H1 (cell line): ENCODE results near the gene FHIT. TPM values are rescaled to one million over a fixed set of nuclear protein-coding genes. Genes with fewer than 3 reads are reported as not detected.
A peak's percentile ranks its signal among the peaks of the same experiment; 100 is the strongest.

Source experiments
- CTCF ChIA-PET: fragments of 300-600 bp; sonication (Branson Sonifier 250); formaldehyde crosslinking; loops from one replicate; lab custom pipeline; 2021; ENCODE audit not compliant: partially characterized antibody; lab: Charles Lee
- POLR2A ChIA-PET: fragments of 300-600 bp; sonication (Branson Sonifier 250); formaldehyde crosslinking; loops from one replicate; lab custom pipeline; 2021; ENCODE audit warnings: inconsistent platforms; ENCODE audit not compliant: partially characterized antibody; lab: Charles Lee
- DNase-seq, 2 experiments: peaks; one replicate each; pipeline versions ENCODE4 v3.0.0 to v3.0.0-alpha.2; 2010 to 2022; ENCODE audit warnings: low spot score in 2 of 2, low read depth in 1 of 2, mixed read lengths in 1 of 2
- FAIRE-seq: peaks from 2 replicates; lab custom pipeline; 2011; peaks lifted over from hg19 to GRCh38; lab: Jason Lieb, UNC
- H2AFZ ChIP-seq: 2 replicates; pipeline ENCODE4 v1.8.1; 2012; ENCODE audit warnings: low read length, inconsistent platforms
- H2AK5ac ChIP-seq: 2 replicates; pipeline ENCODE4 v1.6.1; 2013; ENCODE audit warnings: low read depth, low read length
- H2BK120ac ChIP-seq: replicated peaks from 2 replicates; pipeline ENCODE3; 2013; ENCODE audit warnings: low read depth, low read length, inconsistent platforms
- H2BK12ac ChIP-seq: 2 replicates; pipeline ENCODE4 v1.6.1; 2013; ENCODE audit warnings: low read depth, low read length
- H2BK15ac ChIP-seq: 2 replicates; pipeline ENCODE4 v1.6.1; 2013; ENCODE audit warnings: low read length
- H2BK20ac ChIP-seq: 2 replicates; pipeline ENCODE4 v1.6.1; 2013; ENCODE audit warnings: low read length
- H2BK5ac ChIP-seq: 2 replicates; pipeline ENCODE4 v1.6.1; 2013; ENCODE audit warnings: low read depth, low read length
- H3K14ac ChIP-seq: 2 replicates; pipeline ENCODE4 v1.6.1; 2013; ENCODE audit warnings: inconsistent platforms; ENCODE audit not compliant: insufficient read length
- H3K18ac ChIP-seq: 2 replicates; pipeline ENCODE4 v1.6.1; 2013; ENCODE audit warnings: low read length; ENCODE audit errors: extremely low read depth
- H3K23ac ChIP-seq: 2 replicates; pipeline ENCODE4 v1.6.1; 2013; ENCODE audit warnings: inconsistent platforms; ENCODE audit not compliant: insufficient read length
- H3K23me2 ChIP-seq: 2 replicates; pipeline ENCODE4 v1.6.1; 2013; ENCODE audit warnings: low read depth, low read length
- H3K27ac ChIP-seq: 2 replicates; pipeline ENCODE4 v1.6.1; 2011; ENCODE audit warnings: low read depth, low read length, inconsistent platforms
- H3K27me3 ChIP-seq, 4 experiments: replicated peaks in 1 of 4; 1 replicate in 1 of 4; 2 replicates in 3 of 4; pipeline versions ENCODE4 v1.6.1 to v1.8.1; 2011 to 2013; ENCODE audit warnings: low read length in 3 of 4, mild to moderate bottlenecking in 3 of 4, inconsistent platforms in 2 of 4, mixed read lengths in 2 of 4, moderate library complexity in 1 of 4; ENCODE audit not compliant: control insufficient read depth in 3 of 4, insufficient read depth in 3 of 4; ENCODE audit errors: extremely low read depth in 1 of 4
- H3K36me3 ChIP-seq, 4 experiments: 2 replicates each; pipeline versions ENCODE4 v1.6.1 to v1.8.1; 2011 to 2013; ENCODE audit warnings: mild to moderate bottlenecking in 4 of 4, low read length in 3 of 4, moderate library complexity in 2 of 4, control low read depth in 1 of 4, inconsistent platforms in 1 of 4; ENCODE audit not compliant: insufficient read depth in 4 of 4, control insufficient read depth in 2 of 4
- H3K4ac ChIP-seq: replicated peaks from 2 replicates; pipeline ENCODE3; 2013; ENCODE audit warnings: low read length, low read depth, mixed read lengths, inconsistent platforms; ENCODE audit not compliant: insufficient read length
- H3K4me1 ChIP-seq, 4 experiments: replicated peaks in 1 of 4; 1 replicate in 1 of 4; 2 replicates in 3 of 4; pipeline versions ENCODE4 v1.6.1 to v1.8.1; 2011 to 2013; ENCODE audit warnings: low read length in 3 of 4, inconsistent platforms in 2 of 4, mixed read lengths in 1 of 4; ENCODE audit not compliant: insufficient read depth in 4 of 4, control insufficient read depth in 3 of 4
- H3K4me2 ChIP-seq, 2 experiments: 2 replicates each; pipeline versions ENCODE4 v1.6.1 to v1.8.1; 2011 to 2013; ENCODE audit warnings: low read depth in 2 of 2, low read length in 2 of 2, control low read depth in 1 of 2, inconsistent platforms in 1 of 2, mild to moderate bottlenecking in 1 of 2; ENCODE audit not compliant: insufficient read depth in 1 of 2
- H3K4me3 ChIP-seq, 4 experiments: fragments of 200-600, 300-600 bp in 1 of 4; sonication (generic), shearing (Covaris generic), sonication (Bioruptor Twin) in 1 of 4; 2 replicates each; pipeline versions ENCODE4 v1.5.1 to v1.8.1; 2011 to 2016; ENCODE audit warnings: low read length in 4 of 4, low read depth in 3 of 4, control low read depth in 2 of 4, inconsistent platforms in 2 of 4, mild to moderate bottlenecking in 2 of 4, mixed read lengths in 1 of 4, moderate library complexity in 1 of 4; ENCODE audit not compliant: insufficient read depth in 2 of 4; ENCODE audit errors: extremely low read depth in 1 of 4
- H3K56ac ChIP-seq: replicated peaks from 2 replicates; pipeline ENCODE3; 2013; ENCODE audit warnings: low read depth, mild to moderate bottlenecking, mixed read lengths, low read length, inconsistent platforms; ENCODE audit not compliant: insufficient read length
- H3K79me1 ChIP-seq: 2 replicates; pipeline ENCODE4 v1.6.1; 2013; ENCODE audit warnings: low read depth, low read length, control low read depth
- H3K79me2 ChIP-seq, 2 experiments: 2 replicates each; pipeline versions ENCODE4 v1.6.1 to v1.8.1; 2012 to 2013; ENCODE audit warnings: low read length in 2 of 2, mild to moderate bottlenecking in 2 of 2, inconsistent platforms in 1 of 2; ENCODE audit not compliant: insufficient read depth in 2 of 2, control insufficient read depth in 1 of 2
- H3K9ac ChIP-seq, 4 experiments: replicated peaks in 1 of 4; 1 replicate in 1 of 4; 2 replicates in 3 of 4; pipeline versions ENCODE4 v1.6.1 to v1.8.1; 2011 to 2013; ENCODE audit warnings: low read depth in 3 of 4, low read length in 3 of 4, control low read depth in 2 of 4, mild to moderate bottlenecking in 2 of 4, moderate library complexity in 2 of 4, inconsistent platforms in 1 of 4; ENCODE audit errors: extremely low read depth in 1 of 4
- H3K9me3 ChIP-seq, 2 experiments: 2 replicates each; pipeline versions ENCODE4 v1.6.1 to v1.8.1; 2012 to 2013; ENCODE audit warnings: mild to moderate bottlenecking in 2 of 2, moderate library complexity in 2 of 2, control low read depth in 1 of 2, inconsistent platforms in 1 of 2, low read depth in 1 of 2, low read length in 1 of 2, mixed read lengths in 1 of 2; ENCODE audit not compliant: insufficient read depth in 2 of 2
- H4K20me1 ChIP-seq, 2 experiments: replicated peaks in 1 of 2; 2 replicates each; pipeline versions ENCODE3 to v1.8.1; 2011 to 2013; ENCODE audit warnings: inconsistent platforms in 2 of 2, low read length in 2 of 2, mild to moderate bottlenecking in 1 of 2; ENCODE audit not compliant: insufficient read depth in 2 of 2, control insufficient read depth in 1 of 2
- H4K5ac ChIP-seq: 2 replicates; pipeline ENCODE4 v1.6.1; 2013; ENCODE audit warnings: low read length, low read depth, mixed read lengths, inconsistent platforms; ENCODE audit not compliant: insufficient read length
- H4K8ac ChIP-seq: 2 replicates; pipeline ENCODE4 v1.8.0; 2013; ENCODE audit warnings: mild to moderate bottlenecking, moderate library complexity, low read length, inconsistent platforms; ENCODE audit not compliant: insufficient read depth; ENCODE audit errors: extremely low read depth
- H4K91ac ChIP-seq: replicated peaks from 2 replicates; pipeline ENCODE3; 2013; ENCODE audit warnings: low read length, mixed read lengths, inconsistent platforms; ENCODE audit not compliant: insufficient read length
- CTCF ChIP-seq, 3 experiments: IDR thresholded peaks; 1 replicate in 2 of 3; 2 replicates in 1 of 3; pipeline versions ENCODE4 v1.5.1 to v1.6.1; 2011; ENCODE audit warnings: low read length in 3 of 3, mild to moderate bottlenecking in 3 of 3, inconsistent platforms in 2 of 3, low read depth in 1 of 3, moderate library complexity in 1 of 3; ENCODE audit not compliant: insufficient read depth in 1 of 3; ENCODE audit errors: control extremely low read depth in 1 of 3
- EP300 ChIP-seq, 2 experiments: IDR thresholded peaks; 1 replicate in 1 of 2; 2 replicates in 1 of 2; pipeline ENCODE4 v1.6.1; 2011 to 2012; ENCODE audit warnings: low read depth in 2 of 2, low read length in 2 of 2, mild to moderate bottlenecking in 2 of 2, borderline replicate concordance in 1 of 2, inconsistent platforms in 1 of 2, moderate library complexity in 1 of 2
- HDAC6 ChIP-seq: IDR thresholded peaks from one replicate; pipeline ENCODE4 v1.7.1; 2012; ENCODE audit warnings: low read depth, mild to moderate bottlenecking, inconsistent platforms, low read length, moderate library complexity
- JUN ChIP-seq: IDR thresholded peaks from 2 replicates; pipeline ENCODE4 v1.6.1; 2011; ENCODE audit warnings: low read depth, mild to moderate bottlenecking, improper control_type of control experiment, low read length
- POLR2A ChIP-seq, 2 experiments: IDR thresholded peaks; 1 replicate in 1 of 2; 2 replicates in 1 of 2; pipeline ENCODE4 v1.6.1; 2011; ENCODE audit warnings: low read depth in 2 of 2, low read length in 2 of 2, mild to moderate bottlenecking in 2 of 2; ENCODE audit errors: control extremely low read depth in 1 of 2
- POLR2AphosphoS5 ChIP-seq: IDR thresholded peaks from 2 replicates; pipeline ENCODE4 v1.6.1; 2011; ENCODE audit warnings: low read depth, low read length
- RAD21 ChIP-seq, 2 experiments: IDR thresholded peaks in 1 of 2; conservative IDR thresholded peaks in 1 of 2; 2 replicates each; pipeline ENCODE4 v1.6.1; 2011; ENCODE audit warnings: low read depth in 2 of 2, low read length in 2 of 2, improper control_type of control experiment in 1 of 2, inconsistent platforms in 1 of 2, mild to moderate bottlenecking in 1 of 2, moderate library complexity in 1 of 2
- SP1 ChIP-seq: IDR thresholded peaks from 2 replicates; pipeline ENCODE4 v1.6.1; 2011; ENCODE audit warnings: low read depth, low read length
- SUZ12 ChIP-seq: fragments of 200-600 bp; sonication (generic); IDR thresholded peaks from 2 replicates; pipeline ENCODE4 v1.6.1; 2012; ENCODE audit warnings: mild to moderate bottlenecking, inconsistent platforms, low read length, moderate library complexity, mixed read lengths
- TBP ChIP-seq: IDR thresholded peaks from 2 replicates; pipeline ENCODE4 v1.6.1; 2011; ENCODE audit warnings: low read depth, low read length, improper control_type of control experiment
- WGBS, 2 experiments: shearing (Covaris generic) in 1 of 2; methylation state at CpG; one replicate each; pipeline versions ENCODE4 v1.1.6 to v1.1.7; 2013 to 2015; ENCODE audit warnings: low lambda C conversion rate in 2 of 2, mixed read lengths in 2 of 2, inconsistent platforms in 1 of 2, low coverage in 1 of 2, missing lambda C conversion rate in 1 of 2; ENCODE audit not compliant: insufficient replicate concordance in 2 of 2, insufficient coverage in 1 of 2, insufficient read length in 1 of 2; ENCODE audit errors: extremely low coverage in 1 of 2, missing lambda C conversion rate in 1 of 2; 5-methylcytosine and 5-hydroxymethylcytosine counted together
- polyA plus RNA-seq, 7 experiments: library from polyadenylated mRNA; depleted of rRNA in 3 of 7; stranded (reverse) in 5 of 7; unstranded in 2 of 7; fragments of >200 nt in 5 of 7; fragments of 200-250 nt in 2 of 7; gene quantifications; 1 replicate in 5 of 7; 2 replicates in 1 of 7; 4 replicates in 1 of 7; pipeline versions ENCODE4 v1.2.1 to v1.2.3, GENCODE V29; 2011 to 2013; ENCODE audit warnings: missing spikeins in 2 of 7, mixed read lengths in 2 of 7
- total RNA-seq: library from RNA; stranded (reverse); fragmentation: NEBNext Ultra II Directional; extraction: Animal tissue kit (Norgen Biotek cat#: 25700); gene quantifications from 2 replicates; pipeline ENCODE4 v1.2.1, GENCODE V29; 2021

FHIT gene
- total and polyA plus RNA-seq, 2 of the 8 experiments (the other 6 are each of a cell fraction or from before 2014, with no cell fraction given): 1.2 to 3.2 TPM

- no peaks in the 10 kb centered on the region for H4K20me1 ChIP-seq
- no peaks in the 10 kb centered on the region for H3K27me3 ChIP-seq
- ChIA-PET CTCF (interaction anchor here (0.6 to 1.9 kb wide), 14 partner anchors 11 to 1590 kb away, joined by 3 to 9 read pairs (median 3); no protein-coding TSS in a partner anchor), POLR2A (interaction anchor here (1.2 kb wide), 1 partner anchor 16 kb away, joined by 4 read pairs; no protein-coding TSS in a partner anchor)
- H3K9ac ChIP-seq: no peak overlapping the region
- FAIRE-seq (peak; percentile 71), DNase-seq (peak; percentile 19 to 57)
- no peak overlapping the region for H4K5ac ChIP-seq
- peaks cover 0 to 2% (median 0%) of the 10 kb centered on the region in 4 experiments; a peak in 1 of 7 replicates for H3K4me1 ChIP-seq
- H2BK15ac ChIP-seq: no peak overlapping the region
- no peak overlapping the region for H3K18ac ChIP-seq
- no peaks in the 10 kb centered on the region for H3K23me2 ChIP-seq
- H3K14ac ChIP-seq: no peak overlapping the region
- no peak overlapping the region for H2BK12ac ChIP-seq
- no peak overlapping the region for H3K4me2 ChIP-seq
- no peak overlapping the region for H3K4me3 ChIP-seq
- no peak overlapping the region for H2BK20ac ChIP-seq
- H2BK120ac ChIP-seq: no peak overlapping the region
- WGBS, 2 experiments: 6% methylated on average over 2 of the region's 2 CpGs; no CpG with 5 or more reads in 1 of the 2 experiments
- no peaks in the 10 kb centered on the region for H3K79me2 ChIP-seq
- H4K91ac ChIP-seq: no peak overlapping the region
- H3K27ac ChIP-seq: no peak overlapping the region
- no peaks in the 10 kb centered on the region for H3K9me3 ChIP-seq
- H2BK5ac ChIP-seq: no peak overlapping the region
- no peaks in the 10 kb centered on the region for H3K79me1 ChIP-seq
- H4K8ac ChIP-seq: no peak overlapping the region
- no peaks in the 10 kb centered on the region; a peak in 1 of 8 replicates for H3K36me3 ChIP-seq
- H3K23ac ChIP-seq: no peak overlapping the region
- no peak overlapping the region for H3K56ac ChIP-seq
- H2AFZ ChIP-seq: no peak overlapping the region
- H3K4ac ChIP-seq: no peak overlapping the region
- no peak overlapping the region for H2AK5ac ChIP-seq
- TF ChIP-seq EP300 (IDR thresholded peaks at IDR 0.05; ENCODE audit: borderline replicate concordance in 1 of 2, low read depth in 2 of 2, low read length in 2 of 2) (no peak), HDAC6 (no peak), POLR2A (IDR thresholded peaks at IDR 0.05; ENCODE audit: control extremely low read depth in 1 of 2, low read depth in 2 of 2, low read length in 2 of 2) (no peak), SP1 (no peak), JUN (no peak), SUZ12 (no peak), RAD21 (IDR thresholded peaks at IDR 0.05 in 1 of 2, conservative IDR thresholded peaks at IDR 0.05 in 1 of 2; ENCODE audit: low read depth in 2 of 2, low read length in 2 of 2) (peak; percentile 64 to 79), POLR2AphosphoS5 (no peak), CTCF (IDR thresholded peaks at IDR 0.05; ENCODE audit: control extremely low read depth in 1 of 3, insufficient read depth in 1 of 3, low read depth in 1 of 3, low read length in 3 of 3) (peak; percentile 54 to 77 (median 62)), TBP (no peak)
Observed at GRCh38 chr3:61172684-61173083, 78.6 kb downstream of the FHIT start.
